ENCODE results near the gene GFOD1. TPM values are rescaled to one million over a fixed set of nuclear protein-coding genes. Genes with fewer than 3 reads are reported as not detected.

GFOD1 gene, protein sequence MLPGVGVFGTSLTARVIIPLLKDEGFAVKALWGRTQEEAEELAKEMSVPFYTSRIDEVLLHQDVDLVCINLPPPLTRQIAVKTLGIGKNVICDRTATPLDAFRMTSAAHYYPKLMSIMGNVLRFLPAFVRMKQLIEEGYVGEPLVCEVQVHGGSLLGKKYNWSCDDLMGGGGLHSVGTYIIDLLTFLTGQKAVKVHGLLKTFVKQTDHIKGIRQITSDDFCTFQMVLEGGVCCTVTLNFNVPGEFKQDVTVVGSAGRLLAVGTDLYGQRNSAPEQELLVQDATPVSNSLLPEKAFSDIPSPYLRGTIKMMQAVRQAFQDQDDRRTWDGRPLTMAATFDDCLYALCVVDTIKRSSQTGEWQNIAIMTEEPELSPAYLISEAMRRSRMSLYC
- 10 to 100 TPM; 16.0 to 54.0 (median 37.4) TPM for total RNA-seq
- polyA plus RNA-seq: 1 to 10 TPM; 3.4 to 8.2 (median 4.2) TPM
- long read RNA-seq, donor 1, full-length matches to known transcripts: 1 of 1 reads
- long read RNA-seq, donor 1, partial matches to known transcripts: 0 of 1 reads
- long read RNA-seq, donor 1, other reads (novel, unspliced or antisense): 0 of 1 reads
- long read RNA-seq, donor 2, full-length matches to known transcripts: 1 of 1 reads
- long read RNA-seq, donor 2, partial matches to known transcripts: 0 of 1 reads
- long read RNA-seq, donor 2, other reads (novel, unspliced or antisense): 0 of 1 reads

DNA sequence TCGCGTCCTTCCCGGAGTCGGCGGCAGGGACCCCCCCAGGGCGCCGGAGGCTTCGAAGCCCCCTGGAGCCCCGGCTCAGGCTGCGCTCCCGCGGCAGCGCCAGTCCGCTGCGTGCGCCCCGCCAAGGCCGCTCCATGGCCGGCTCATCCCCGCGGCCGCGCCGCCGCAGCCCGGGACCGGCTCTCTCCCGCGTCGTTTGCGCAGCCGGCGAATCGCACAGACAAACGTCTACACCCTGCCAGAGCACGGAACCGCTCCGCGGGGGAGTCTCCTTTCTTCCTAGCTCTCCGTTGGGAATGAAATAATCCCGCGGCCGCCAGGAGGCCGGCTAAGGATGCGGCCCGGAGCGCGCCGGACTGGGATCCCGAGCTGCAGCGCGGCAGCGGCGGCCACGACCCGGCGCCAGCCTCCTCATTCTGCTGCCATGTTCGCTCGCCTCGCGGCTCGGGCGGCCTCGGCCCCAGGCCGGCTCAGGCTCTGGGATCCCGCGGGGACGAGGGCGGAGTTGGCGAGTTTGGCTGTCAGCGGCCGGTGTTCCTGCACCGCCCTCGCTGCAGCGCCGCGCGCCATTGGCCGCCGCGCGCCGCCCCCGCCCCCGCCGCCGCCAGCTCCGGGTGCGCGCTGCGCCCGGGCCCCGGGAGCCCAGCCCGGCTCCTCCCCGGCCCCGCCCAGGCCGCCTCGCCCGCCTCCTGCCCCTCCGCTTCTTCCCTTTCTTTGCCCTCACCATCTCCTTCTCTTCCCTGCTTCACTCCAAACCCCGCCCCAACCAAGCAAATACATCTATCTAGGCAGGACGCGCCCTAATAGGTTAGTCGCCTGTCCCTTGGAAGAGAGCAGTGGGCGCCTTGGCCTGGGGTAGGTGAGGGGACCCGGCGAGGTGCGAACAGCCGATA is at the start of gene GFOD1:
Gene GFOD1 (minus strand): TSS at position 479 of the 893 bp plus-strand sequence. CDS start 710 bp downstream, outside the sequence.
- Histone ChIP-seq H3K27me3 (replicated peaks in 1 of 7) (no peaks in the 10 kb centered on the region), H3K4me1 (peaks cover 9 to 58% (median 37%) of the 10 kb centered on the region in 6 donors), H3K4me3 (peak within 1 kb of the TSS; percentile 68 to 99 (median 94)), H3K36me3 (peaks cover 0 to 4% (median 0%) of the 10 kb centered on the region in 6 donors), H3K9me3 (no peaks in the 10 kb centered on the region), H3K27ac (peak within 1 kb of the TSS; percentile 90 to 97 (median 94))
- 0 to 1% (median 0%) methylated on average over 17 to 109 of the region's 109 CpGs for WGBS, 5 donors
- peak; percentile 98 for DNase-seq
- peak in 1 of 3 donors; percentile 93 for TF ChIP-seq POLR2A (IDR thresholded peaks at IDR 0.05)
- TF ChIP-seq POLR2AphosphoS5 (IDR thresholded peaks at IDR 0.05): peak; percentile 96 to 98 (median 96)
- TF ChIP-seq, protein P1, sequence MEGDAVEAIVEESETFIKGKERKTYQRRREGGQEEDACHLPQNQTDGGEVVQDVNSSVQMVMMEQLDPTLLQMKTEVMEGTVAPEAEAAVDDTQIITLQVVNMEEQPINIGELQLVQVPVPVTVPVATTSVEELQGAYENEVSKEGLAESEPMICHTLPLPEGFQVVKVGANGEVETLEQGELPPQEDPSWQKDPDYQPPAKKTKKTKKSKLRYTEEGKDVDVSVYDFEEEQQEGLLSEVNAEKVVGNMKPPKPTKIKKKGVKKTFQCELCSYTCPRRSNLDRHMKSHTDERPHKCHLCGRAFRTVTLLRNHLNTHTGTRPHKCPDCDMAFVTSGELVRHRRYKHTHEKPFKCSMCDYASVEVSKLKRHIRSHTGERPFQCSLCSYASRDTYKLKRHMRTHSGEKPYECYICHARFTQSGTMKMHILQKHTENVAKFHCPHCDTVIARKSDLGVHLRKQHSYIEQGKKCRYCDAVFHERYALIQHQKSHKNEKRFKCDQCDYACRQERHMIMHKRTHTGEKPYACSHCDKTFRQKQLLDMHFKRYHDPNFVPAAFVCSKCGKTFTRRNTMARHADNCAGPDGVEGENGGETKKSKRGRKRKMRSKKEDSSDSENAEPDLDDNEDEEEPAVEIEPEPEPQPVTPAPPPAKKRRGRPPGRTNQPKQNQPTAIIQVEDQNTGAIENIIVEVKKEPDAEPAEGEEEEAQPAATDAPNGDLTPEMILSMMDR (IDR thresholded peaks at IDR 0.05 in 8 of 11, conservative IDR thresholded peaks at IDR 0.05 in 3 of 11): peak in 5 of 11 experiments; percentile 10 to 31 (median 14)
- intact Hi-C loops (cut with DNase I; ENCODE audit: low total_unique reads): loop anchor here (10.0 kb wide), 2 partner anchors 47 to 153 kb away; no protein-coding TSS in a partner anchor

DNA sequence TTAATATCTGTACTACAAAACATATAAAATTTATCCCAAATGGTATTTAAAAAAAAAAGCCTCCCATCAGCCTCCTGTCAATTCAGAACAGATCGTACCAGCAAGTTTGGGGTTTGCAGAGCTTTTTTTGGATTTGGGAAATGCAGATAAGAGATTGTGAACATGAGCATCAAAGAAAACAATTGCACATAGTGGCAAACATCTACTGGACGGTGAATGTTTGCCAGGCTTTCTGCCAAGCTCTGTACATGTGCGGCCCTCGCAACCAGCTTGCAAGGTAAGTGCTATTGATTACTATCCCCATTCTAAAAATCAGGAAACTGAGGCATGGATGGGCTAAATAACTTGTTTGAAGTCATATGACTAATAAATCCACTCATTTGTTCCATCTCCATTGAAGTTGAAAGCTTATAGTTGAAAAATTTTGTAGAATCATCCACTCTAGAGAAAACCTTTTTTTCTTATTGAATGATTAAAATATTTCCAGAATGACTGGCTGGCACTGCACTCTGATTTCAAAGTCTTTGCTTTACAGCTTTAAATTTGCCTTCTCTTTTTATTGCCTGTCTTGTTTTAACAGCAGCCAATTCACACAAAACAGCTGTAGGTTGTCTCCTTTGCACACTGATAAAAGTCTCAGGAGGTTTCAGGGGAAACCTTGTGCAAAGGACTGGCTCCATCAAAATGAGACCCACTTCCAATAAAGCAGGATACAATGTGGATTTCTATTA is 49.6 kb upstream of the GFOD1 start:
- DNase-seq: no peak
- intact Hi-C loops (cut with DNase I; ENCODE audit: low total_unique reads): loop anchor here (10.0 kb wide), 1 partner anchor 52 kb away; the partner anchor contains the start of gene GFOD1
- Histone ChIP-seq H3K27ac (peak overlapping the region in 2 of 8 donors; percentile 3 to 23), H3K4me3 (no peak overlapping the region), H3K9me3 (no peaks in the 10 kb centered on the region), H3K4me1 (peaks cover 0 to 31% (median 17%) of the 10 kb centered on the region in 6 donors), H3K27me3 (replicated peaks in 1 of 7) (no peaks in the 10 kb centered on the region), H3K36me3 (no peaks in the 10 kb centered on the region)
- TF ChIP-seq POLR2A (IDR thresholded peaks at IDR 0.05) (no peak), POLR2AphosphoS5 (IDR thresholded peaks at IDR 0.05) (no peak)
- WGBS, 5 donors: 93 to 97% (median 96%) methylated on average over 4 of the region's 4 CpGs

DNA sequence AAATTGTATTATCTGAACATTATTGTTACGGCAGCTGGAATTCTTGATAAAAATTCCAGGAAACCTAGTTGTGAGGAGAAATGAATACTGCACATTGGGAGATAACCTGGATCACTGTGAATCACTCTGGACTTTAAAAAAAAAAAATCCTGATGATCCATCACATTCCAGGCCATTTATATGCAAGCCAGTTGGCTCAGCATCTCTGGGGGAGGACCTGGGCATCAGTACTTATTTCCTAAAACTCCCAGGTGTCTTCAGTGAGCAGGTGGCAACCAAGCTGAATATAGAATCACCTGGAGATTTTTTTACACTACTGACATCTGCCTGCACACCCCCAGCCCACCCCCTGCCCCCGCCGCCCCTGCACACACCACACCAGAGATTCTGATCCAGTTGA is 47.9 kb upstream of the GFOD1 start:
- Histone ChIP-seq H3K4me1 (peaks cover 0 to 31% (median 17%) of the 10 kb centered on the region in 6 donors), H3K27ac (peak overlapping the region in 5 of 8 donors; percentile 32 to 64 (median 61)), H3K27me3 (replicated peaks in 1 of 7) (no peaks in the 10 kb centered on the region), H3K9me3 (no peaks in the 10 kb centered on the region), H3K4me3 (no peak overlapping the region), H3K36me3 (no peaks in the 10 kb centered on the region)
- intact Hi-C loops (cut with DNase I; ENCODE audit: low total_unique reads): loop anchor here (10.0 kb wide), 1 partner anchor 51 kb away; the partner anchor contains the start of gene GFOD1
- no peak for TF ChIP-seq POLR2AphosphoS5 (IDR thresholded peaks at IDR 0.05)
- no peak for TF ChIP-seq POLR2A (IDR thresholded peaks at IDR 0.05)
- TF ChIP-seq, protein P1 (IDR thresholded peaks at IDR 0.05 in 8 of 11, conservative IDR thresholded peaks at IDR 0.05 in 3 of 11): no peak
- DNase-seq: no peak
- 89 to 96% (median 91%) methylated on average over 3 of the region's 3 CpGs for WGBS, 5 donors
